NCI-H1092 treated with DMSO at 0.1 percent for 48 hours (cell line): Measurements from ENCODE around the gene CARS1.
A peak's percentile ranks its signal among the peaks of the same experiment; 100 is the strongest.

Experiments
- DNase-seq: peaks from one replicate; lab custom pipeline; 2025; lab: John Stamatoyannopoulos, UW

The CARS1 gene

DNA sequence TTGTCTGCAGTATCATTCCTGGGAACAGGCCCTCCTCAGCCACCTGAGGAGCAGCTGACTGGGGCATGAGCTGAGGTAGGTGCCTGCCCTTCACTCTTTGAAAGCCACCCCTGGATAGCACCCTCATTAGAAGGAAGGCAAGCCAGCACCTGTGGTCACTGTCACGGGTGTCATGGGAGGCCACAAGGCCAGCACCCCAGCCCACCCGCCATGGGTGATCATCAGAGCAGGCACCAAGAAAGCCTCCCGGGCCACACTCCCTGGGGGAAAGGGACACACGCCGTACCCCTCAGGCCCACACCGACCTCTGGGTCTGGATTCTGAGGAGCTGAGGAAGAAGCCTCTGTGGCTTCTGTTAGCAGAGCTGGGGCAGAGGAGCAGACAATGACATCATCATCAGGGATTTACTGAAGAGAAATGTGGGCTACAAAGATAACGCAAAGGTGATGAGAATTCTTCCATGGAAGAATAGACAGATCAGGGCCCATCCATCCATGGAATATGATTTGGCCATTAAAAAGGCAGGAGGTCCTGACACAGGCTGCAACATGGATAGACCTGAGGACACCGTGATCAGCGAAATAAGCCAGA, 48.4 kb downstream of the CARS1 start:
- DNase-seq = no peak

DNA sequence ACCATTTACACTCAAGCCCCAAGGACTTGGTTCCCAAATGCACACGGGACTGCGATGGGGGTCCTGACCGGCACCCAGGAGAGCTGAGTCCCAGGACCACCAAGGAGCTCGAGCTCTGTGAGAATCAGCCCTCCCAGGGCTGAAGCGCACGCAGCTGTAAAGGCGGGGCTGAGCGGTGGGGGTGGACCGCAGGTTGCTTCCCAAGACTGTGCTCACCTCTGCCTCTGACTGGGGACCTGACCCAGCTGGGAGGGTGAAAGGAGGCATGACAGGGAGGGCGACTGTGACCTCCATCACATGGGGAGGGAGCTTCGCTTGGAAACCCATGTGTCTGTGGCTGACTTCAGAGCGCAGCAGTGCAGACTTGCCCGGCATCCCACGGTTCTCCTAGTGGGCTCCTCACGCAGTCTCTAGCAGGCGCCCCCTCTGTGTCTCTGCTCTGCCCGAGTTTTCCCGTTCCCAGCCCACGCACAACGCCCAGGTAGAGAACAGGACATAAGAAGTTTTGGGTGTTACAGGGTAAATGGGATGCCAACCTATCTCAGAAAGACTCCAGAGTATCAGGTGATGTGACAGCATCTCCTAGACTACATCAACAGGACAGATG, 49.7 kb downstream of the CARS1 start:
- no peak for DNase-seq

DNA sequence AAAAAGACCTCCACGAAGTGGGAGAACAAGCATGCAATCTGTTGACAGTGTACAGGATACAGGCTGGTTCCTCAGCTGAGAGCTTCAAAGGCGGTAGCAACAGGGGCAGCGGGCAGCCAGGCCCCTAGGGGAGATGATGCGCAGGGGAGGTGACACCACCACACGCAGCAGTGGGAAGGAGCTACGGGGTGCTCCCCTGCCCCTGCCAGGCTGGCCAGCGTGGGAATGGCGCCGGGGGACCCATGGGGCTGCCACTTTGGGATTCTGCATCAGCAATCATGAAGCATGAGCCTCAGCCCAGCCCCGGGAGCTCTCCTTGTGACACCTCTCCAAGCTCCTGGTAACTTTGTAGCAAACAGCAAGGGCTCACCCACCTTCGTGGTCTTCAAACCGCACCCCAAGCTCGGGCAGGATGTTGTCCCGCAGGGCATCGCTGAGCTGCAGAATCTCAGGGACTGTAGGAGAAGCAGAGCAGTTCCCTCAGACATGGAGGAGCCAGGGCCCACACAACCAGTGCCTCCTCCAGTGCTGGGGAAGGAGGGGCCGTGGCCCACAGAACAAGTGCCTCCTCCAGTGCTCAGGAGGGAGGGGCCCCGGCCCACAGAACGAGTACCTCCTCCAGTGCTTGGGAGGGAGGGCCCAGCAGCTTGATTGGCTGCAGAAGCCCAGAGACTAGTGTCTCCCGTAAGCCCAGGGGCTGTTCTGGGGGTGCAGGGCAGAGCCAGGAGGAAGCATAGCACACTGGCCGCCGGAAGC, 50.5 kb downstream of the CARS1 start:
- no peak for DNase-seq

DNA sequence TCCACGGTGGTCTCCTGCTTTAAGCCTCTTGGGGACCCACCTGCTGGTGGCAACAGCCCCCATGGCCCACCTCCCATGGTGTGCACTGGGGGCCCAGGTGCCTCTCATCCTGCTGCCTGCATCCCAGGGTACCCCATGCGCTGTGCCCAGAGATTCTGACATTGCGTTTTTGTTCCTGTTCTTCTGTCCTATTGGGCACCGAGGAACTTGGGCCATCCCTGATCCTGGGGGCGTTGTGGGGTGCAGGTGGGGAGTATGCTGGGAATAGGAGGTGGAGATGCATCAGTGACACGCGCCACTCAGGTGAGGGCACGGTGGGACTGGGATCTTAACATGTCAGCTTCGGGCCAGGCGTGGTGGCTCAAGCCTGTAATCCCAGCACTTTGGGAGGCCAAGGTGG, 52.7 kb downstream of the CARS1 start:
- DNase-seq = no peak

DNA sequence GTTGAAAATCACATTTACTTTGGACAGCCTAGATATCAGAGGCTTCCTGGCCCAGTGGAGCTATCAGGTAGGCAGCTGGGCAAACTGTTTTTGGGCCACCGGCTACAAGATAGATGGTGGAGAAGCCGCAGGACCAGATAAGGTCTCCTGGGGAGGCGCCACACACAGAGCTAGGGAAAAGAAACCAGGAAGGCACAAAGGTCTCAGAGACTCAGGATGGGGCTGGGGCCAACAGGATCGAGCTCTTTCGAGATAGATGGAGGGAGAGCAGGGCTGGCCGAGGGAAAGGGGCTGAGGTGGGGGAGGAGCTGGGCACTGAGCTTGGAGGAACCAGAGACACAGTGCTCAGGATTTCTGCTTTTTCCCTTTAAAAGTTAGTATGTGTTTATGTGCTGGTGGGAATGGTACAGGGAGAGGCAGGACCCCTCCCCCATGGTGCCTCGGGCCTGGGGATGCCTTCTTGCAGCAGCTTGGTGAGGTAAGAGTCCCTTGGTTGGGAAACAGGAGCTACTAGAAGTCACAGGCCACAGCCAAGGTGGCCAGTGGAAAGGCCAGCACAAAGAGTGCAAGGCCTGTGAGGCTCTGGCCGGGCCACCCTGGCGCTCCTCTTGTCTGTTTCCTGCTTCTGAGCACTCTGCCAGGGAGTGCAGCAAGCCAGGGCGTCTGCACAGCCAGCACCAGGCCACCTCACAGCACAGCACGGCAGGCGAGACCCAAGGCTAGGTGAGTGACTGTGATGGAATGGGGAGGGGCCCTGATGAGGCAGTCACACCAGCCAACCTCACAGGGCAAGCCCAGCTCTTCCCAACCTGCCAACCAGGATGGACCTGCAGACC, 53.6 kb downstream of the CARS1 start:
- no peak for DNase-seq

DNA sequence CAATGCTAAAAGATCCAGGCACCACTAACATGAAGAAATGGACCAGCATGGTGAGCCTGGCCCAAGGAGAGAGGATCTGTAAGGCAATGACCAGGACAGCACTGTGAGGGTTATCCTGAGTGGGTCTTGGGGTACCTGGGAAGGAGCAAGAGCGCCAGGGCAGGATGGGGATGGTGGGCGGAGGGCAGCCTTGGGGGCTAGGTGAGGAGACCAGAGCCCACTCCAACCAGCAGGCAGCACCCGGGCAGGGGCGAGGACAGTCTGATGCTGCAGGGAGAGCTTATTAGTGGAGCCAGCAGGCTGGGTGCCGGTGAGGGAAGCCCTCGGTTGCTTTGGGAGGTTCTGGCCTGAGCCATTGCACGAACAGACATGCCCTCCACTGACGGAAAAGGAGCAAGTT, 54.4 kb downstream of the CARS1 start:
- no peak for DNase-seq

DNA sequence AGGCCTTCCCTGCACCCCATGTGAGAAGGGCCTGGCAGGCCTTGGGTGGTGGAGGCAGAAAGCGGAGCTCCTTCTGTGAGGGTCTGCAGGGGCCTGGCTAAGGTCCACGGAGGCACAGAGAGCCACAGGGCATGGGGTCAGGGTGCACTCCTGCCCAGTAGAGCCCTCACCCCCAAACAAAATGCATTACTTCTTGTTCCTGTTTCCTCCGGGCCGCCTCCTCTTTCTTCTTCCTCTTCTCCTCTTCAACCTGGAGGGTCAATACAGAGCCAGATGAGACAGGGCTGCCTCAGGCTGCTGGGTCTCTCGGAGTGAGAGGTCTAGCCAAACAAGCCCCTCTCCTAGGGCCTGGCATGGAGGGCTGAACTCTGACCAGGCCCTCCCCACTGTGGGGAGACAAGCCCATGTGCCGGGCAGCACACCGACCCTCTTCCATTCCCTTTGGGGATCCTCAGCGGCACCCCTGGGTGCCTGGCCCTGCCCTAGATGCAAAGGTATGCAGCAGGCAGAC, 54.8 kb downstream of the CARS1 start:
- no peak for DNase-seq

DNA sequence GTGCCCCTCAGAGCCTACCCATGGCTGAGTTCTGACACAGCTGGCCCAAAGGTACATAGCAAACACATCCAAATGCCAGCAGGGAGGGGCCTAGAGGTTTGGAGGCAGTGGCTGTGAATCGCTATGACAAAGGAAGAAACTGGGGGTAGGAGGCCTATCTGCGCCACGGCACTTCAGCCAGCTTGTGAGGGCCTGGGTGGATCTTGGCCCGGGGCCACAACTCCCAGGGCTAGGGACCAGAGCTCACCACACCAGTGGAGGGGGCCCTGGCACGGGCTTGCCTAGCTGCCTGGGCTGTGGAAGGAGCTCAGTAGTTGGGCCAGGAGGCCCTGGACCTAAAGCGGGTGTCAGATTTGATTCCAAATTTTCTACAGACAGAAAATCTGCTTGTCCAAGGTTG, 55.7 kb downstream of the CARS1 start:
- peak; percentile 71 for DNase-seq

DNA sequence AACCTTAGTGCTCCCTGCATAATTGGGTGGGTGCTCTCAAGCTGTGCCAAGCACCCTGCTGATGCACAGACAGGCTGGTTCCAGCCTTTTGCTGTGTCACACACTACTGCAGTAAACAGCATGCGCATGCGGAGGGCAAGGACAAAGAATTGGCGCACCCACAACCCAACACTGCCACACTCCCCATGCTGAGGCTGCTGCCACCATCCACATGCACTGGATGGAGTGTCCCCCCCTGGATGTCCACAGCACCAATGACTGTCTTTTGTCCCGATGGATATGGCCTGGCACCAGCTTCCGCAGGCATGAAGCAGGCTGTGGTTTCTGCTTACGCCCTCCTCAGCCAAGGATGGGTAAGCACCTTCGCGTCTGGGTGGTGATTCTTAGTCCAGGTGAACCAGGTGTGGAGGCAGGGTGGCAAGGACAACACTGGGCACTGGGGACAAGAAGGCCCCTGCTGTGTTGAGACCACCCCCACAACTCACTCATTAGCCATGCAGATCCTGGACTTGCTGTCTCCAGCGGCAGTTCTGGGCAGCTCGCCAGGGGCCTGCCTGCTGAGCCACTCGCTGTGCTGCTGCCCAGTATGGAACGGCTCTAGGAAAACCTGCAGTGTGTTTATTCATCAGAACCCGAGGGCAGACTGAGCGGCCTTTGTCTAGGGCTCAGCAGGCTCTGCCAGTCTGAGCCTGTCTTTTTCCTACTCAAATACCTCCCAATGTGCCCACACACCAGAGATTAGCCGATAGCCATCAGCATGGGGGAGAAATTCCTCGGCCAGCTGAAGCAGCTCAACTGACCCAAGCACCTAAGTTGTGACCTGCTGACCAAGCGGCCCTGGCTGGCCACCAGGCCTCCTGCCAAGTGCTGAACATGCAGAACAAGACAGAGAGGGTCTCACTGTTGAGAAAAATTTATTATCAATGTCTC, 56.9 kb downstream of the CARS1 start:
- DNase-seq = peak; percentile 98

DNA sequence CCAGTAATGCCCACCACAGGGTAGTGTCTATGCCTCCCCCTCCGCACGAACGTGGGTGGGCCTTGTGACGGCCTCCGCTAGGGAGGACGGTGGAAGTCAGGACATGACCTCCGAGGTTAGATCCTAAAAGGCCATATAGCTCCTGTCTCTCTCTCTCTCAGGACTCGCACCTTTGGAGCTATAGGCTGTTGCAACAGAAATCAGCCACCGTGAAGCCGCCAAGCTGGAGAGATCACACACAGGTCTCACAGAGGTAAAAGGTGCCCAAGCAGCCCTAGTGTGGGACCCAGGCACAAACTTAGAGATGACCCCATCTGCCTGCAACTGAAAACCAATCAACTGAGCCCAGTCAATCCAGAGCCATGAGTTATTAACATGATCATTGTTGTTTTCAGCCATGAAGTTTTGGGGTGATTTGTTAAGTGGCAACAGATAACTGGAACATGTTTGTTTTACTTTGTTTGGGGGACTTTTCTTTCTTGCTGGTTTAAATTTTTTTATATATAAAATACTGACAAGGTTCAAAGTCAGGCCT, 57.7 kb downstream of the CARS1 start:
- DNase-seq = no peak

DNA sequence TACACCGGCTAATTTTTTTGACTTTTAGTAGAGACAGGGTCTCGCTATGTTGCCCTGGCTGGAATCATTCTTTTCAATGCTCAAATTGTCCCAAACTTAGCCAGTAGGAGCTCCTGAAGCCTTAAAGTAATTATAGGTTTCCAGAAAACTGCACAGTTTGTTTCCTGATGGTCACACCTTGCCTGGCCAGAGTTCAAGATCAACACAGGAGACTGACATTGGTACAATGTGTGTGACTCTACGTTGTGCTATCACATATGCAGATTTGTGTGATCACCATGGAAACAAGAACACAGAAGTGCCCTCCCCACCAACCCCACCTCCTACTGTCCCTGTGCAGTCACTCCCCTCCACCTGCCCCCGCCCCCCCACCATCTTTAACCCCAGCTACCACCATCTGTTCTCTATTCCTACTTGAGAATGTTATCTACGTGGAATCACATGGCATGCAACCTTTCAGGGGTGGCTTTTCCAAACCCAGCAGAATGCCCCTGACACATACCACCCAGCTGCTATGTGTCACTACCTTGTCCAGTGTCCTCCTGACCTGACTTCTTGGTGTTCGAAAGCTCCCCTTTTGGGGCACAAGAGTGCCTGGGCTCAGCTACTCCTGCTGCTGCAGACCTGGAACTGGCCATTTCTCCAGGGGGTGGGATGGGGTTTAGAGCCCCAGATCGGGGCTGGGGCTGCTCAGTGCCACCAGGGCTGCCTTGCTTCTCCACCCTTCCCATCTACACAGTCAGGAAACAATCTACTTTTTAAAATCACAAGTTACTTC, 59.0 kb downstream of the CARS1 start:
- no peak for DNase-seq

DNA sequence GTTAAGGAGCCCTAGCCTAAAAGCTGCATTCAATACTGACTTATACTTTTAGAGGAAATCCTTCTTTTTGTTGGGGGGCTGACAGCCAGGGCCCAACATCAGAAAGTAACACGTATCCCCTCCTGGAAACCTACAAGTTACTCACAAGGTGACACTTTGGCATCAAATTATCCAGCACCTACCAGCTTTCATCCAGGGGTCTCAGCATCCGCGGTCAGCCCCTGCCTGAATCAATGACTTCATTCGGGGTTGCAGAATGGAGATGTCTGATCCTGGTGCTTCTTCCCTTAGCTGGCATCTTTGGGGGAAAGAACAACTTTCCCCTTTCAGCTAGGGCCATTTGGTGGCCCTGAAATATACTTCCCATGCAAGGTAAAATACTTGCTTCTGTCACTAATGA, 59.8 kb downstream of the CARS1 start:
- no peak for DNase-seq

DNA sequence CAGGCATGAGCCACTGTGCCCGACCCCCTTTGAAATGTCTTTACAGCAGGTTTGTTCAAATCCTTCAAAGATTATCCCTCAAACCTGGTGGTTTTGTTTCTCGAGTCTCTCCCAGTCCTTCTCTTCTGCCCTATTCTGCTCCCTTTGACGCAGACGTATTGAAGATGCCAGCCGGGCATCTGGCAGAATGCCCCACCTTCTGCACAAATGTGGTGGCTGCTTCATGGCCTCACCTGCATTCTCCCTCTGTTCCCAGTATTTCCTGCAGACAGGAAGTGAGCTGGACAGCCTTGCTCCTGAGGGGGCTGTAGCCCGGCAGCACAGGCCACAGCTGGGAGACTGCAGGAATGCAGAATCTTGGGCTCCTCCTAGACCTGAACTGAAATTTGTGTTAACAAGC, 60.2 kb downstream of the CARS1 start:
- DNase-seq = no peak

DNA sequence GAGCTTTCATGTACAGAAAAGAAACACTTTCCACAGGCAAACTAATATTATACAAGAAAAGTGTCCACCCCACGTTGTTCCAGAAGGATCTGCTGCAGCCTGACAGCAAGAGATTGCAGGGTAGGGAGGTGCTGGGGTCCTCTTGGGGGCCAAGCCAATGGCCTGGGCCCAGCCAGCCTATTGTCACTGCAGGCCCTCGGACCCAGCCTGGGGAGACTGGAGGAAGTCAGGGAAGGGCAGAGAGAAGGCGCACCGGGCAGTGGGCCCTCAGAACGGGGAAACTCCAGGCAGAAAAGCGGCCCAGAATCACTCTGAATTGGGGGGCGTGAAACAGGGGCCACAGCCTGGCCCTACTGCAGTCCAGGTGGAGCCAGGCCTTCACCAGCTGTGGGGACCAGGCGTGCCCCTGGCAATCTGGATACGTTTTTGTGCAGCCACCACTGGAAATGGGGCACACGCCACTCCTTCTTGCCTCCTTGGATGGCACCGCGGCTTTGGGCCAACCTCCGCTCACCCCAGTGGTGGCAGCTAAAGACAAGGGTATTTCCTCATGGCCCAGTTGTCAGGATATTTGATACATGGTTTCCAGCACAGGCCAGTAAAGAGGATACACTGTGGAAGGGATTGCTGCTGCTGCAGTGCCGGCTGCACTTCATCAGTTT, 61.2 kb downstream of the CARS1 start:
- DNase-seq = no peak

DNA sequence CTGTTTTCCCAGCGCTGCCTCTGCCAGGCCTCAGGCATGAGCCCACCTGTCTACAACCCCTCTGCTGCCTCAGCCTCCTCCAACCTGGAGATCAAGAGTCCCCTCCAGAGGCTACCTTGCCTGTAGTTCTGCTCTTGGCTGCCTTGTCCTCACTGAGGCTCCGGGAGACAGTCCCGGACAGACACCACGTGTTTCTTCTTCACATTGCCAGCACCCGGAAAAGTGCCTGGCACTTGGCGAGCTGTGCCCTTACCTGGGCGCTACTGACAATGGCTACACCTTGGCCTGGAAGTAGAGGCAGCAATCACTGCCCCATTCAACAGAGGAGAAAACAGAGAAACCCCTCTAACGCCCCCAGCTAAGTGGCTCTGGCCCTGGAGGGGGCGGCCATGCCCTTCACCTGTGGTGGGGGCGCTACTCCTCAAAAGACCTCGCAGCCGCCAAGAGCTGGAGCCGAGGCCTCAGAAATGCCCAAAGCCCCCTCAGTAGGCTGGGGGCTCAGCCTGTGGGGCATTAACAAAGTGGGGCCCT, 62.1 kb downstream of the CARS1 start:
- DNase-seq = no peak

DNA sequence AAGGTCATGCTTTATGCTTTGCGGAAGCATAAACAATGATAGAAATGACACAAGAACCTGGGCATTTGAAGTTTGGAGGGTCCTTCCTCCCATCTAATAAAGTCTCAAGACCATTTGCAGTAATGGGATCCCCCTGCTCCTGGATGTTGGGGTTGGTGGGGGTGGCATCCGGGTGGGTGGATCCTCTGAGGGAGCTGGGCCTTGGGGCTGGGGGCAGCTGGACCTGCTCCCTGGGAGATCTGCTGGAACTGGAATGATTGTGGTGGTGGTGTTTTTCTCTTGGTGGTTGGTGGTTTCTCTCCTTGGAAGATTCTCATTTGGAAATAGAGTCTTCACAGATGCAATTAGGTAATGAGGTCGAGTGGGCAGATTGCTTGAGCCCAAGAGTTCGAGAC, 62.9 kb downstream of the CARS1 start:
- no peak for DNase-seq

DNA sequence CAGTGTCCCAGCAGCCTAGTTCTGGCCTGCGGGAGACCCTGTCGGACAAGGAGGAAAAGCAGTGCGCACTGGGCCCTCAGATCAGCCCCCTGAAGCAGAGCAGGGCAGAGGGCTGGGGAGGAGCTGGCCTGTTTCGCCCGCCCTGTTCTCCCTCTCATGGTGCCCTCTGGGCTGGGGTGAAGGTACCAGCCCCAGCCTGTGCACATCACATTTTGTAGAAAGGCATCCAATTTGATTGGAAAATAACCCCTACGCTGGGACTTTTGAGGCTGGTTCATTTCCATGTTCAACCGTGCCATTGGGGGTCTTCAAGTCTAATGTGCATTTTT, 64.3 kb downstream of the CARS1 start:
- DNase-seq = no peak

DNA sequence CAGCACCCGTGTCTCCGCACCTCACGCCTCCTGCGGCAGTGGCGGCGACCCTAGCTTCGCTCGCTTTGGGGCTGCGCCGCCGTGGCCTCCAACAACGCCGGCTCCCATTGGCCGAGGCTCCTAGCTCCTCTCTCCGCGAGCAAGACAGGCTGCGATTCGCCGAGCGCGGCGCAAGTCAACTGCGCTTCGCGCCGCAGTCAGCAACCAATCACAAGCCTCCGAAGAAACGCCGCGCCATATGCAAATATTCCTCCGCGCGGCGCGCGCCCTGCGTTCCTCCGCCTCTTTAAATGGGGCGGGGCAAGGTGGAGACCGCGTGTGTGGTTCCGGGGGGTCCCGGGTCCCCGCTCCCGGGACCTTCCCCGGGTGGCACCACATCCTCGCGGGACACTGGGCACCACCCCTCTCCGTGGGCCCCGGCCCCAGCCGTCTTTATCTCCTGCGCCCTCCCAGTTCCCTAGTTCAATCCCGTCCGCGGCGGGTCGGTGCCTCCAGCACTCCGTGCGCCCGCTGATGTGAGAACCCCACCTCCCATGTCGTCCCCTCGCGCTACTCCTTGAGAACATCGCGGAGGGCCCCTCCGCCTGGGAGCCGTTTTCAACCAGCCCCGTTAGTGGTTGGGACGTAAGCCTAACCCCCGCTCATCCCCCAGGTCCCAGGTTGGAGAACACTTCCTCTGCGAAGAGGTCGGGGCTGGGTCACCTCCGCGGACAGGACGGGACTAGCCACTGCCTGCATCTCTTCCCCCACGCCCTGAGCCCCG, 64.8 kb downstream of the CARS1 start, which contains the start of gene NAP1L4:
Gene NAP1L4 (minus strand): TSS at position 96 of the 763 bp plus-strand sequence. CDS start 13,109 bp downstream, outside the sequence.
- DNase-seq = peak; percentile 98
